UCSD-AML1 (cell line): ENCODE data around the gene FHIT.
"Not testable (repeated sequence)": the region's sequence is repeated elsewhere in the genome, so short reads cannot be mapped to it uniquely, and the experiment has no call there.

Source experiments
- DNase-seq: peaks from one replicate; lab custom pipeline; 2025; ENCODE audit not compliant: unreplicated experiment; lab: John Stamatoyannopoulos, UW

The FHIT gene

GRCh38 chr3:59818919-59819300 lies 1432.3 kb downstream of the FHIT start:
- DNase-seq, result no peak

GRCh38 chr3:59818033-59818918 lies 1433.0 kb downstream of the FHIT start:
- no peak for DNase-seq

GRCh38 chr3:59817511-59817910 lies 1433.7 kb downstream of the FHIT start:
- no peak for DNase-seq

GRCh38 chr3:59816312-59816711 lies 1434.9 kb downstream of the FHIT start:
- DNase-seq, result no peak

GRCh38 chr3:59813148-59813538 lies 1438.1 kb downstream of the FHIT start:
- no peak for DNase-seq

- no peak for DNase-seq
Observed at GRCh38 chr3:59812237-59813147, 1438.8 kb downstream of the FHIT start.

GRCh38 chr3:59811160-59811559 lies 1440.1 kb downstream of the FHIT start:
- no peak for DNase-seq

- no peak for DNase-seq
Observed at GRCh38 chr3:59810606-59811005, 1440.6 kb downstream of the FHIT start.

GRCh38 chr3:59809710-59810444 lies 1441.4 kb downstream of the FHIT start:
- no peak for DNase-seq

GRCh38 chr3:59809016-59809415 lies 1442.2 kb downstream of the FHIT start:
- no peak for DNase-seq

- no peak for DNase-seq
Observed at GRCh38 chr3:59808446-59808845, 1442.8 kb downstream of the FHIT start.

GRCh38 chr3:59803268-59803667 lies 1448.0 kb downstream of the FHIT start:
- no peak for DNase-seq

- not testable (repeated sequence) for DNase-seq
Observed at GRCh38 chr3:59802453-59802852, 1448.8 kb downstream of the FHIT start.

GRCh38 chr3:59802045-59802444 lies 1449.2 kb downstream of the FHIT start:
- DNase-seq, result no peak

- DNase-seq, result no peak
Observed at GRCh38 chr3:59800481-59800880, 1450.8 kb downstream of the FHIT start.

GRCh38 chr3:59798372-59799086 lies 1452.7 kb downstream of the FHIT start:
- no peak for DNase-seq

GRCh38 chr3:59797533-59797932 lies 1453.7 kb downstream of the FHIT start:
- DNase-seq, result no peak

- no peak for DNase-seq
Observed at GRCh38 chr3:59796456-59796855, 1454.8 kb downstream of the FHIT start.

GRCh38 chr3:59795756-59796155 lies 1455.5 kb downstream of the FHIT start:
- no peak for DNase-seq

GRCh38 chr3:59793976-59794375 lies 1457.3 kb downstream of the FHIT start:
- DNase-seq, result no peak
